GM19238 (cell line): ENCODE measurements around the gene TMEM45B.
"Not testable (repeated sequence)": the region's sequence is repeated elsewhere in the genome, so short reads cannot be mapped to it uniquely, and the experiment has no call there.

Source experiments
- DNase-seq: peaks from one replicate; pipeline ENCODE4 v3.0.0; 2011; ENCODE audit warnings: low spot score; ENCODE audit not compliant: insufficient read length

The TMEM45B gene

GRCh38 chr11:129808241-129808640 is 7.4 kb upstream of the TMEM45B start:
- DNase-seq = not testable (repeated sequence)

- no peak for DNase-seq
These were observed 2.3 kb upstream of the TMEM45B start for GRCh38 chr11:129813231-129813791.

- no peak for DNase-seq
These were observed 1.2 kb upstream of the TMEM45B start for GRCh38 chr11:129814244-129815014.

- DNase-seq = no peak
These were observed 1.9 kb downstream of the TMEM45B start for GRCh38 chr11:129817534-129818051.

- DNase-seq = not testable (repeated sequence)
These were observed 2.6 kb downstream of the TMEM45B start for GRCh38 chr11:129818236-129818635.

GRCh38 chr11:129819237-129819636 is 3.6 kb downstream of the TMEM45B start:
- no peak for DNase-seq

- not testable (repeated sequence) for DNase-seq
These were observed 4.6 kb downstream of the TMEM45B start for GRCh38 chr11:129820228-129820627.

GRCh38 chr11:129823281-129823680 is 7.6 kb downstream of the TMEM45B start:
- not testable (repeated sequence) for DNase-seq

GRCh38 chr11:129823799-129824198 is 8.2 kb downstream of the TMEM45B start:
- not testable (repeated sequence) for DNase-seq

GRCh38 chr11:129825380-129825779 is 9.7 kb downstream of the TMEM45B start:
- no peak for DNase-seq

GRCh38 chr11:129828301-129828836 is 12.7 kb downstream of the TMEM45B start:
- no peak for DNase-seq

- not testable (repeated sequence) for DNase-seq
These were observed 13.8 kb downstream of the TMEM45B start for GRCh38 chr11:129829497-129829896.

GRCh38 chr11:129831227-129831626 is 15.6 kb downstream of the TMEM45B start:
- DNase-seq = not testable (repeated sequence)

- DNase-seq = not testable (repeated sequence)
These were observed 17.6 kb downstream of the TMEM45B start for GRCh38 chr11:129833260-129833659.

GRCh38 chr11:129836423-129836891 is 20.8 kb downstream of the TMEM45B start:
- DNase-seq = not testable (repeated sequence)

- DNase-seq = no peak
These were observed 21.3 kb downstream of the TMEM45B start for GRCh38 chr11:129836979-129837378.

- DNase-seq = no peak
These were observed 24.6 kb downstream of the TMEM45B start for GRCh38 chr11:129840236-129840635.

GRCh38 chr11:129842138-129842537 is 26.5 kb downstream of the TMEM45B start:
- no peak for DNase-seq

GRCh38 chr11:129846508-129847335 is 31.1 kb downstream of the TMEM45B start:
- no peak for DNase-seq

GRCh38 chr11:129847361-129847760 is 31.7 kb downstream of the TMEM45B start:
- DNase-seq = not testable (repeated sequence)

GRCh38 chr11:129849447-129850130 is 33.9 kb downstream of the TMEM45B start:
- DNase-seq = no peak
